ENCODE results near the gene PGS1. TPM values are rescaled to one million over a fixed set of nuclear protein-coding genes. Genes with fewer than 3 reads are reported as not detected.

Gene PGS1
- total and polyA plus RNA-seq, 2 of the 8 experiments (the other 6 are each of a cell fraction or from before 2014, with no cell fraction given), result 46.7 to 60.0 TPM

GRCh38 chr17:78356101-78356713 is 22.2 kb upstream of the PGS1 start:
- Histone ChIP-seq H2BK12ac (ENCODE audit: low read depth, low read length) (no peak overlapping the region), H3K4me2 (ENCODE audit: insufficient read depth in 1 of 2, low read depth in 2 of 2, low read length in 2 of 2) (peak overlapping the region; percentile 38 to 66; a peak in 3 of 4 replicates), H2BK20ac (ENCODE audit: low read length) (no peak overlapping the region), H3K9me3 (ENCODE audit: insufficient read depth in 2 of 2, low read depth in 1 of 2, low read length in 1 of 2) (no peaks in the 10 kb centered on the region), H3K56ac (replicated peaks; ENCODE audit: insufficient read length, low read depth, low read length) (no peak overlapping the region), H2BK15ac (ENCODE audit: low read length) (no peak overlapping the region), H3K23ac (ENCODE audit: insufficient read length) (no peak overlapping the region), H4K91ac (replicated peaks; ENCODE audit: insufficient read length, low read length) (no peak overlapping the region), H3K9ac (replicated peaks in 1 of 4; ENCODE audit: extremely low read depth in 1 of 4, low read depth in 3 of 4, low read length in 3 of 4) (no peak overlapping the region), H3K79me1 (ENCODE audit: low read depth, low read length) (no peaks in the 10 kb centered on the region), H3K36me3 (ENCODE audit: control insufficient read depth in 2 of 4, insufficient read depth in 4 of 4, low read length in 3 of 4) (peaks cover 2 to 19% (median 7%) of the 10 kb centered on the region in 4 experiments; a peak in 5 of 8 replicates), H3K79me2 (ENCODE audit: control insufficient read depth in 1 of 2, insufficient read depth in 2 of 2, low read length in 2 of 2) (peaks cover 8 to 28% of the 10 kb centered on the region in 2 experiments; a peak in 3 of 4 replicates), H4K20me1 (replicated peaks in 1 of 2; ENCODE audit: control insufficient read depth in 1 of 2, insufficient read depth in 2 of 2, low read length in 2 of 2) (peaks cover 16 to 21% of the 10 kb centered on the region in 2 experiments), H3K23me2 (ENCODE audit: low read depth, low read length) (peaks cover 15% of the 10 kb centered on the region), H2AFZ (ENCODE audit: low read length) (no peak overlapping the region), H4K5ac (ENCODE audit: insufficient read length, low read depth, low read length) (no peak overlapping the region), H3K4ac (replicated peaks; ENCODE audit: insufficient read length, low read depth, low read length) (no peak overlapping the region), H3K4me1 (replicated peaks in 1 of 4; ENCODE audit: control insufficient read depth in 3 of 4, insufficient read depth in 4 of 4, low read length in 3 of 4) (peaks cover 16 to 56% (median 36%) of the 10 kb centered on the region in 4 experiments), H2AK5ac (ENCODE audit: low read depth, low read length) (no peak overlapping the region), H2BK5ac (ENCODE audit: low read depth, low read length) (peak overlapping the region; percentile 4; the same call in 1 of the 2 replicates), H3K4me3 (ENCODE audit: extremely low read depth in 1 of 4, insufficient read depth in 2 of 4, low read depth in 3 of 4, low read length in 4 of 4) (0 out of 8 replicates have a peak overlapping the region, but pooled peaks of 1 of the 4 experiments have one; percentile 17), H3K27me3 (replicated peaks in 1 of 4; ENCODE audit: control insufficient read depth in 3 of 4, extremely low read depth in 1 of 4, insufficient read depth in 3 of 4, low read length in 3 of 4) (peaks cover 0 to 27% (median 12%) of the 10 kb centered on the region in 4 experiments; a peak in 4 of 7 replicates), H2BK120ac (replicated peaks; ENCODE audit: low read depth, low read length) (no peak overlapping the region), H3K27ac (ENCODE audit: low read depth, low read length) (no peak overlapping the region), H4K8ac (ENCODE audit: extremely low read depth, insufficient read depth, low read length) (no peak overlapping the region), H3K14ac (ENCODE audit: insufficient read length) (no peak overlapping the region), H3K18ac (ENCODE audit: extremely low read depth, low read length) (no peak overlapping the region)
- whole genome bisulfite sequencing, 2 experiments (ENCODE audit: extremely low coverage in 1 of 2, insufficient coverage in 1 of 2, insufficient read length in 1 of 2, insufficient replicate concordance in 2 of 2, low coverage in 1 of 2, low lambda C conversion rate in 2 of 2, missing lambda C conversion rate in 1 of 2), result 28% methylated on average over 16 of the region's 16 CpGs; no CpG with 5 or more reads in 1 of the 2 experiments
- DNase-seq (ENCODE audit: low read depth in 1 of 2, low spot score in 2 of 2), result peak; percentile 73 to 74
- POLR2A ChIA-PET (ENCODE audit: partially characterized antibody), result interaction anchor here (0.7 to 1.5 kb wide), 4 partner anchors 13 to 65 kb away, joined by 3 to 4 read pairs (median 4); no protein-coding TSS in a partner anchor
- CTCF ChIA-PET (ENCODE audit: partially characterized antibody), result interaction anchor here (0.7 to 2.7 kb wide), 5 partner anchors 10 to 67 kb away, joined by 3 to 6 read pairs (median 3); no protein-coding TSS in a partner anchor
- peak; percentile 81 for FAIRE-seq
- TF ChIP-seq GTF2F1 (IDR thresholded peaks at IDR 0.05; ENCODE audit: borderline replicate concordance, low read depth, low read length) (no peak), BCL11A (IDR thresholded peaks at IDR 0.05; ENCODE audit: low read depth in 2 of 2, low read length in 2 of 2) (peak in 1 of 2 experiments; percentile 28), SIN3A (conservative IDR thresholded peaks at IDR 0.05 in 1 of 2, IDR thresholded peaks at IDR 0.05 in 1 of 2; ENCODE audit: low read depth in 1 of 2, low read length in 2 of 2) (peak; percentile 67 to 90; a peak in 2 of 4 replicates), ZNF274 (IDR thresholded peaks at IDR 0.05; ENCODE audit: borderline replicate concordance, extremely low read depth, low read length) (no peak), SP1 (IDR thresholded peaks at IDR 0.05; ENCODE audit: low read depth, low read length) (peak; percentile 49; the same call in 1 of the 2 replicates), RFX5 (IDR thresholded peaks at IDR 0.05; ENCODE audit: borderline replicate concordance, low read depth, low read length) (no peak), ASH2L (IDR thresholded peaks at IDR 0.05; ENCODE audit: low read length) (peak; percentile 59), HDAC2 (IDR thresholded peaks at IDR 0.05; ENCODE audit: borderline replicate concordance in 1 of 2, low read depth in 2 of 2, low read length in 2 of 2) (peak; percentile 69 to 74; a peak in 1 of 4 replicates), CTBP2 (IDR thresholded peaks at IDR 0.05; ENCODE audit: borderline replicate concordance, insufficient read depth, insufficient read length, low read length) (peak; percentile 52), CREB1 (IDR thresholded peaks at IDR 0.05) (peak; percentile 77), KDM1A (IDR thresholded peaks at IDR 0.05; ENCODE audit: borderline replicate concordance, low read length) (peak; percentile 48; the same call in 1 of the 2 replicates)
